HCT116 (cell line): ENCODE measurements around the gene SKAP1. TPM values are rescaled to one million over a fixed set of nuclear protein-coding genes. Genes with fewer than 3 reads are reported as not detected.

Source experiments
- ATAC-seq: fragments of 200-7000 bp; cut with Tn5 transposase; 2 replicates; pipeline ENCODE4 v1.9.1; 2020; ENCODE audit warnings: mild to moderate bottlenecking, moderate library complexity
- BruUV-seq: library from RNA; stranded (reverse); fragments of 400-500 nt; replicated peaks from 2 replicates; lab custom pipeline; 2021; lab: Mats Ljungman, UMichigan
- CTCF ChIA-PET: fragments of 300-600 bp; sonication (Branson Sonifier 250); formaldehyde crosslinking; loops from one replicate; lab custom pipeline; 2021; ENCODE audit warnings: antibody characterized with exemption; lab: Charles Lee
- POLR2A ChIA-PET: fragments of 300-600, 350-600 bp; sonication (Branson Sonifier 250); formaldehyde crosslinking; loops from one replicate; lab custom pipeline; 2021; ENCODE audit warnings: antibody characterized with exemption; lab: Charles Lee
- RAD21 ChIA-PET, 2 experiments: fragments of 300-600 bp; sonication (Branson Sonifier 250); formaldehyde crosslinking; loops; one replicate each; lab custom pipeline; 2023; ENCODE audit warnings: low total read pairs in 2 of 2; ENCODE audit not compliant: uncharacterized antibody in 2 of 2, unreplicated experiment in 2 of 2, low non-redundant PET in 1 of 2; lab: Charles Lee
- DNase-seq: peaks from one replicate; pipeline ENCODE4 v3.0.0-alpha.2; 2010; ENCODE audit warnings: low read depth, low spot score
- H2AFZ ChIP-seq: fragments of 200-600 bp; shearing (Covaris generic), sonication (generic); 2 replicates; pipeline ENCODE4 v1.6.1; 2017; ENCODE audit warnings: low read depth, mixed run types, mixed read lengths, antibody characterized with exemption, low read length; ENCODE audit not compliant: poor library complexity, severe bottlenecking
- H3K27ac ChIP-seq: 2 replicates; pipeline ENCODE4 v1.5.1; 2012; ENCODE audit warnings: low read depth, low read length
- H3K27me3 ChIP-seq: fragments of 200-600 bp; sonication (generic); 2 replicates; pipeline ENCODE4 v1.6.1; 2016; ENCODE audit warnings: mixed run types, low read length, mixed read lengths; ENCODE audit not compliant: insufficient read depth
- H3K36me3 ChIP-seq, 2 experiments: fragments of 200-500 bp in 1 of 2; fragments of 200-600 bp in 1 of 2; sonication (Bioruptor generic) in 1 of 2; sonication (generic) in 1 of 2; 2 replicates each; pipeline versions ENCODE4 v1.5.1 to v1.6.1; 2014 to 2016; ENCODE audit warnings: low read length in 2 of 2, inconsistent platforms in 1 of 2, mixed read lengths in 1 of 2, mixed run types in 1 of 2; ENCODE audit not compliant: insufficient read depth in 2 of 2, control insufficient read depth in 1 of 2
- H3K4me1 ChIP-seq, 2 experiments: fragments of 200-600 bp in 1 of 2; sonication (generic) in 1 of 2; 2 replicates each; pipeline versions ENCODE4 v1.5.1 to v1.6.1; 2012 to 2017; ENCODE audit warnings: low read length in 2 of 2, inconsistent platforms in 1 of 2, mild to moderate bottlenecking in 1 of 2, mixed read lengths in 1 of 2, mixed run types in 1 of 2, moderate library complexity in 1 of 2; ENCODE audit not compliant: insufficient read depth in 2 of 2, control insufficient read depth in 1 of 2
- H3K4me2 ChIP-seq: fragments of 200-600 bp; sonication (generic); 2 replicates; pipeline ENCODE4 v1.6.1; 2017; ENCODE audit warnings: mixed run types, low read length, mixed read lengths
- H3K4me3 ChIP-seq, 2 experiments: fragments of 200-600 bp in 1 of 2; sonication (generic) in 1 of 2; replicated peaks in 1 of 2; 2 replicates each; pipeline ENCODE4 v1.5.1; 2011 to 2016; ENCODE audit warnings: low read length in 2 of 2, control low read depth in 1 of 2, low read depth in 1 of 2, mild to moderate bottlenecking in 1 of 2, mixed read lengths in 1 of 2, mixed run types in 1 of 2
- H3K79me2 ChIP-seq: fragments of 200-600 bp; sonication (generic); 2 replicates; pipeline ENCODE4 v1.6.1; 2017; ENCODE audit warnings: mild to moderate bottlenecking, mixed run types, low read length, moderate library complexity, mixed read lengths; ENCODE audit not compliant: insufficient read depth
- H3K9ac ChIP-seq: fragments of 200-600 bp; sonication (generic); 2 replicates; pipeline ENCODE4 v1.6.1; 2016; ENCODE audit warnings: low read length, mixed read lengths
- H3K9me2 ChIP-seq: fragments of 200-600 bp; sonication (generic), shearing (Covaris generic); 2 replicates; pipeline ENCODE4 v1.6.1; 2017; ENCODE audit warnings: mixed run types, mild to moderate bottlenecking, moderate library complexity; ENCODE audit not compliant: insufficient read depth
- H3K9me3 ChIP-seq, 2 experiments: fragments of 200-500 bp in 1 of 2; fragments of 200-600 bp in 1 of 2; sonication (Bioruptor generic) in 1 of 2; sonication (generic) in 1 of 2; 2 replicates each; pipeline ENCODE4 v1.6.1; 2014 to 2017; ENCODE audit warnings: low read length in 2 of 2, mixed read lengths in 2 of 2, inconsistent platforms in 1 of 2, low read depth in 1 of 2, mild to moderate bottlenecking in 1 of 2, mixed run types in 1 of 2, moderate library complexity in 1 of 2; ENCODE audit not compliant: control insufficient read depth in 1 of 2, insufficient read depth in 1 of 2
- H4K20me1 ChIP-seq: fragments of 200-600 bp; sonication (generic), shearing (Covaris generic); 2 replicates; pipeline ENCODE4 v1.6.1; 2017; ENCODE audit warnings: mixed run types, mild to moderate bottlenecking, moderate library complexity; ENCODE audit not compliant: insufficient read depth
- CEBPB ChIP-seq: IDR thresholded peaks from 2 replicates; pipeline ENCODE4 v1.6.1; 2012; ENCODE audit warnings: low read depth
- CTCF ChIP-seq, 3 experiments: fragments of 200-600 bp in 1 of 3; sonication (generic) in 1 of 3; IDR thresholded peaks in 2 of 3; conservative IDR thresholded peaks in 1 of 3; 2 replicates each; pipeline ENCODE4 v1.5.1; 2012 to 2017; ENCODE audit warnings: low read depth in 2 of 3, low read length in 2 of 3, antibody characterized with exemption in 1 of 3, borderline replicate concordance in 1 of 3, control low read depth in 1 of 3, mild to moderate bottlenecking in 1 of 3, mixed read lengths in 1 of 3, mixed run types in 1 of 3, moderate library complexity in 1 of 3; ENCODE audit not compliant: insufficient read depth in 1 of 3
- EGR1 ChIP-seq: IDR thresholded peaks from 2 replicates; pipeline ENCODE4 v1.6.1; 2012; ENCODE audit warnings: low read depth
- ELF1 ChIP-seq: IDR thresholded peaks from 2 replicates; pipeline ENCODE4 v1.6.1; 2012; ENCODE audit warnings: low read depth, borderline replicate concordance
- EZH2phosphoT487 ChIP-seq: fragments of 200-600 bp; IDR thresholded peaks from 2 replicates; pipeline ENCODE4 v1.6.1; 2018; ENCODE audit warnings: antibody characterized with exemption, borderline replicate concordance
- POLR2A ChIP-seq: IDR thresholded peaks from 2 replicates; pipeline ENCODE4 v1.7.0; 2011; ENCODE audit warnings: borderline replicate concordance; ENCODE audit not compliant: insufficient read depth, insufficient read length; ENCODE audit errors: extremely low read depth
- POLR2AphosphoS5 ChIP-seq: IDR thresholded peaks from 2 replicates; pipeline ENCODE4 v1.6.1; 2011; ENCODE audit warnings: mild to moderate bottlenecking, low read depth, low read length, moderate library complexity
- SP1 ChIP-seq: IDR thresholded peaks from 2 replicates; pipeline ENCODE4 v1.6.1; 2012; ENCODE audit warnings: low read depth
- YY1 ChIP-seq: IDR thresholded peaks from 2 replicates; pipeline ENCODE4 v1.6.1; 2011; ENCODE audit warnings: low read length, low read depth, moderate library complexity, mild to moderate bottlenecking; ENCODE audit not compliant: insufficient replicate concordance; ENCODE audit errors: extremely low read depth
- ZBTB33 ChIP-seq: IDR thresholded peaks from 2 replicates; pipeline ENCODE4 v1.6.1; 2011; ENCODE audit warnings: mild to moderate bottlenecking, low read length, moderate library complexity; ENCODE audit not compliant: insufficient replicate concordance; ENCODE audit errors: extremely low read depth
- ZNF274 ChIP-seq: fragments of 200-500 bp; sonication (Bioruptor generic); IDR thresholded peaks from 2 replicates; pipeline ENCODE4 v1.6.1; 2014; ENCODE audit warnings: mild to moderate bottlenecking, low read depth, low read length, inconsistent platforms
- intact Hi-C: fragments of 100-400 bp; cut with micrococcal nuclease; formaldehyde crosslinking; loops from 2 replicates; pipeline ENCODE4 v1.10.0; 2022
- total RNA-seq: library from RNA; stranded (reverse); gene quantifications from one replicate; pipeline ENCODE4 v1.2.1, GENCODE V29; 2021; ENCODE audit not compliant: unreplicated experiment

Gene SKAP1
- total RNA-seq, 1 experiment from 2014 or later = 12.4 TPM

- no peak overlapping the region for H3K9ac ChIP-seq
- H3K9me3 ChIP-seq = no peaks in the 10 kb centered on the region
- no peak for DNase-seq
- H3K27ac ChIP-seq = no peak overlapping the region
- no peaks in the 10 kb centered on the region for H3K9me2 ChIP-seq
- intact Hi-C loops = no loop called here
- no peaks in the 10 kb centered on the region for H3K27me3 ChIP-seq
- peaks cover 3 to 19% of the 10 kb centered on the region in 2 experiments; a peak in 2 of 4 replicates for H3K4me1 ChIP-seq
- peaks cover 99% of the 10 kb centered on the region for H3K79me2 ChIP-seq
- ChIA-PET CTCF (interaction anchor here (2.4 kb wide), 1 partner anchor 13 kb away, joined by 8 read pairs; no protein-coding TSS in a partner anchor), RAD21 (interaction anchor here in 1 of 2 experiments (0.7 kb wide), 1 partner anchor 76 kb away, joined by 3 read pairs; no protein-coding TSS in a partner anchor), POLR2A (no interaction called here)
- no peak overlapping the region for H3K4me3 ChIP-seq
- H3K4me2 ChIP-seq = no peak overlapping the region
- no peak overlapping the region for H2AFZ ChIP-seq
- BruUV-seq = no TSS peak
- H4K20me1 ChIP-seq = peaks cover 10% of the 10 kb centered on the region; the same call in 1 of the 2 replicates
- TF ChIP-seq POLR2A (no peak), ELF1 (no peak), POLR2AphosphoS5 (no peak), EZH2phosphoT487 (no peak), ZNF274 (no peak), SP1 (no peak), YY1 (no peak), CTCF (IDR thresholded peaks at IDR 0.05 in 2 of 3, conservative IDR thresholded peaks at IDR 0.05 in 1 of 3; ENCODE audit: borderline replicate concordance in 1 of 3, insufficient read depth in 1 of 3, low read depth in 2 of 3, low read length in 2 of 3) (no peak), CEBPB (no peak), EGR1 (no peak), ZBTB33 (no peak)
- no peak for ATAC-seq
- peaks cover 8 to 17% of the 10 kb centered on the region in 2 experiments; a peak in 3 of 4 replicates for H3K36me3 ChIP-seq
These were observed 336.5 kb downstream of the SKAP1 start for GRCh38 chr17:48093341-48094045.
